ENCODE data around the gene CHD6.

- TF ChIP-seq CTCF (conservative IDR thresholded peaks at IDR 0.05; ENCODE audit: low read depth, low read length) = no peak
- TF ChIP-seq EZH2 (IDR thresholded peaks at IDR 0.05; ENCODE audit: borderline replicate concordance, low read depth, low read length, poor library complexity, severe bottlenecking) = no peak
Measured at GRCh38 chr20:41362748-41363140, 255.4 kb downstream of the CHD6 start.

All from A673 (cell line).